ENCODE measurements around the gene ESR1. TPM values are rescaled to one million over a fixed set of nuclear protein-coding genes. Genes with fewer than 3 reads are reported as not detected.

Gene ESR1
- total RNA-seq, 2 donors from 2014 or later: 0.16 to 0.37 TPM

GRCh38 chr6:152078001-152078400 lies 270.5 kb downstream of the ESR1 start:
- Histone ChIP-seq H3K27me3 (no peaks in the 10 kb centered on the region), H3K9ac (ENCODE audit: low read depth in 2 of 2, low read length in 2 of 2) (no peak overlapping the region), H3K4me3 (no peak overlapping the region), H3K9me3 (no peaks in the 10 kb centered on the region), H3K27ac (no peak overlapping the region), H3K36me3 (no peaks in the 10 kb centered on the region), H3K4me1 (no peaks in the 10 kb centered on the region)
- no peak for DNase-seq
- TF ChIP-seq CTCF (IDR thresholded peaks at IDR 0.05): no peak
- intact Hi-C loops (cut with DNase I): no loop called here

- no peak for DNase-seq
- intact Hi-C loops (cut with DNase I): no loop called here
- Histone ChIP-seq H3K27me3 (no peaks in the 10 kb centered on the region), H3K4me3 (no peak overlapping the region), H3K27ac (no peak overlapping the region), H3K9ac (ENCODE audit: low read depth in 2 of 2, low read length in 2 of 2) (no peak overlapping the region), H3K4me1 (no peaks in the 10 kb centered on the region), H3K36me3 (no peaks in the 10 kb centered on the region), H3K9me3 (no peaks in the 10 kb centered on the region)
- no peak for TF ChIP-seq CTCF (IDR thresholded peaks at IDR 0.05)
Measured at GRCh38 chr6:152078804-152079203, 271.3 kb downstream of the ESR1 start.

GRCh38 chr6:152085451-152085921 lies 278.0 kb downstream of the ESR1 start:
- Histone ChIP-seq H3K27me3 (no peaks in the 10 kb centered on the region), H3K9me3 (no peaks in the 10 kb centered on the region), H3K4me3 (no peak overlapping the region), H3K36me3 (no peaks in the 10 kb centered on the region), H3K4me1 (no peaks in the 10 kb centered on the region), H3K9ac (ENCODE audit: low read depth in 2 of 2, low read length in 2 of 2) (no peak overlapping the region), H3K27ac (no peak overlapping the region)
- DNase-seq: no peak
- intact Hi-C loops (cut with DNase I): no loop called here
- no peak for TF ChIP-seq CTCF (IDR thresholded peaks at IDR 0.05)

- Histone ChIP-seq H3K27me3 (no peaks in the 10 kb centered on the region), H3K36me3 (no peaks in the 10 kb centered on the region), H3K27ac (no peak overlapping the region), H3K9me3 (no peaks in the 10 kb centered on the region), H3K9ac (ENCODE audit: low read depth in 2 of 2, low read length in 2 of 2) (no peak overlapping the region), H3K4me1 (no peaks in the 10 kb centered on the region), H3K4me3 (no peak overlapping the region)
- intact Hi-C loops (cut with DNase I): no loop called here
- DNase-seq: no peak
- TF ChIP-seq CTCF (IDR thresholded peaks at IDR 0.05): no peak
Measured at GRCh38 chr6:152086223-152086873, 278.9 kb downstream of the ESR1 start.

- Histone ChIP-seq H3K36me3 (no peaks in the 10 kb centered on the region), H3K9ac (ENCODE audit: low read depth in 2 of 2, low read length in 2 of 2) (no peak overlapping the region), H3K4me1 (no peaks in the 10 kb centered on the region), H3K4me3 (no peak overlapping the region), H3K9me3 (no peaks in the 10 kb centered on the region), H3K27me3 (no peaks in the 10 kb centered on the region), H3K27ac (no peak overlapping the region)
- intact Hi-C loops (cut with DNase I): no loop called here
- no peak for DNase-seq
- no peak for TF ChIP-seq CTCF (IDR thresholded peaks at IDR 0.05)
Measured at GRCh38 chr6:152087096-152087495, 279.6 kb downstream of the ESR1 start.

Measured in colonic mucosa (tissue), 4 donors.